ENCODE measurements around the gene KIAA1217.

KIAA1217 gene

DNA sequence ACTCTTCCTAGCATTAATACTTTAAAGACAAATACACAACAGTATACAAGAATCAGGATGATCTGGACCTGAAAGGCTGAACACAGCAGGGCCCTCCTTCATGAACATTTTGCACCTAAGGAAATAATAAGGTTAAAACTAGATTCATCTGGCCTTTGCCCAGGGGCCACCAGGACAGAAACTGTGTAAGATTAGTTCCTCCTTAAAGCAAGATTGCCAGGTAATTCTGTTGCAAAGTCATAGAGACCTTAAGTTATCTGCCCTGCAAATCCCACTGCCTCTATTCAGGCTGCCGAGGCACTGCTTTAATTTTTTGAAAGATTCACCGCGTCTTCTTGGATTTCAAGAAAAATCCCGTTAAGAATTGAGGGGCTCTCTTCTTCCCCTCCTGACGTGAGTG lies 1.6 kb upstream of the KIAA1217 start:
- no peak for DNase-seq

DNA sequence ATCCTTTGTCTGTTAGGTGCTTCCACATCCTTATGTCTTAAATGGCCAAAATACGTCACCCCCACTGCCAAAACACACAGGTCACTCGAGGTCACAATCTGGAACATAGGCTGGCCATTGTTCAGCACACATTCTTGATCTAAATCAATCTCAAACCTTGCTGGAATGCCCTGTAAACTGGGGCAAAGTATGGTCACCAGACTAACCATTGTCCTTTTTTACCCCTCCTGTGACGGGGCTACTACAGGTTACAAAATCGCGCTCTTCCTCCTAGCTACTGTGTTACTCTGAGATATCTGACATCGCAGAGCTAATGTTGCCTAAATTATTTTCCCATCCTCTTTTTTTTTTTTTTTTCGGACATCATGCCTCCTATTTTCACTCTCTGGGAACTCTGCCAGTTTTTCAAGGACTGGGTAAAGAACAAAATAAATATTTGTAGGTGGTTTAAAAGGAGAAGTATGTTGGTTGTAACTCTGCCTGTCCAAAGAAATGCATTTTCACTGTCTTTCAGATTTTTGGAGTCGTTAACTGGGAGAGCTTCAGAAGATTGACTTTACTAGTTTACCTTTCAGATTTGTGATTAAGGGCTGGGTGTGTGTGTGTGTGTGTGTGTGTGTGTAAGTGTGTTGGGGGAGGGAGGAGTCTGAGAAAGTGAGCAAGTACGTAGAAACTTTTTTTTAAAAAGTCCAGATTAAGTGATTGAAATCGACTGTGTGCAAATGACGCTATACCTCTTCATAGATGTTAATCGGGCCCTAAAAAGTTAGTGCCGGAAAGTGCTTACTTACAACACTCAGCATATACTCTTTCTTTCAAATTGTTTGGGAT lies 942 bp upstream of the KIAA1217 start:
- no peak for DNase-seq

DNA sequence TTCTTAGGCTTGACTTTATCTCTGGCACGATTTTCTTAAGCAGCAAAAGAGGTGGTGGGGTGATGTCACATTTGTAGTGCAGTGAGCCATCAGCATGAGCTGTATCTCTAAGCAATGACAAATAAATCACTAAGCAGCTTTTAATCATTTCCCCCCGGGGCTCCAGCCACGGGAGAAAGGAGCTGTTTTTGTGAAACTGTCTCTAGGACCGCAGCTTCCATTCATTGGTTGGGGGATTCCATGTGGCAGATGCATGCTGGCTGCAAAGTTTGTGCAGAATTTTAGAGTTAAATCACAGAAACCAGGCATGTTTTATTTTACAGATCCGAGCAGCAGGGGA lies 464 bp downstream of the KIAA1217 start:
- DNase-seq: peak in 5 of 56 donors; percentile 7 to 35 (median 15)

DNA sequence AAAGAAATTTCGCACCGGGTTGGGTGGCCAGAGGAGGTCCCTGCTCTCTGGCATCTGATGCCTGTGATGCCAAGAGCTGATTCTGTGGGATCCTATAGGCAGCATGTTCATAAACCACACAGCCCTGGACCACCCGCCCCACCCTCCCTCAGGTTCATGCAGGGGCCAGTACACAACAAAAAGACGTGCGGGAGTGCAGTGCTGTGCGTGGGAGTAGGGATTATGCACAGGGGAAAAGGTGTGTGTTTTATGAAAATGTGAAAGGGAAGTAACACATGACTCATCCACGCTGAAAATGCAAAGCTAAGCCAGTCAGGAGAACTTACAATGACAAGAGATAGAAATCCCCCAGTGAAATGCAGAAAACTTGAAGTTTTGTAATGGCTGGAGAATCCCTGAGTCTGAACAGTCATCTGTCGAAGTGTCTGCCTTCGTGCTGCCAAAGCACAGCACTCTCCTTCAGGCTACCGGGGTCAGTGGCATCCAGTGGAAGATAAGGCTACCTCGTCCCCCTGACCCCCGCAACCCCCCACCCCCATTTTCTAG lies 1.1 kb downstream of the KIAA1217 start:
- DNase-seq: peak in 14 of 56 donors; percentile 3 to 50 (median 17)

DNA sequence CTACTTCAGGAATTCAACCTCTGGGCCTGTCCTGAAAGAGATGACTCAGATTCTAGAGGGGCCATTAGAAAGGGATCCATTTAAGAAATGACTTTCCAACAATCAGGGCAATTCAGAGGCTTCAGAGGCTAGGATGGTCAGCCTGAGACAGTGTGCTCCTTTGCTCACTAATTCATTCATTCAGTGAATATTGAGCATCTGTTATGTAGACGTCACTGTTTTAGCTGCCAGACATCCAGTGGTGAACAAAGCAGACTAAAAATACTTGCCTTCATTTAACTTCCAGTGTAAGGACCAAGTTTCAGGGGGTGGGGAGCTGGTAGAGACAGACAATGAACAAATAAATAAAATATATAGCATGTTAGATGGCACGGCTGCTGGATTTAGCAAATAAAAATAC lies 1.6 kb downstream of the KIAA1217 start:
- no peak for DNase-seq

DNA sequence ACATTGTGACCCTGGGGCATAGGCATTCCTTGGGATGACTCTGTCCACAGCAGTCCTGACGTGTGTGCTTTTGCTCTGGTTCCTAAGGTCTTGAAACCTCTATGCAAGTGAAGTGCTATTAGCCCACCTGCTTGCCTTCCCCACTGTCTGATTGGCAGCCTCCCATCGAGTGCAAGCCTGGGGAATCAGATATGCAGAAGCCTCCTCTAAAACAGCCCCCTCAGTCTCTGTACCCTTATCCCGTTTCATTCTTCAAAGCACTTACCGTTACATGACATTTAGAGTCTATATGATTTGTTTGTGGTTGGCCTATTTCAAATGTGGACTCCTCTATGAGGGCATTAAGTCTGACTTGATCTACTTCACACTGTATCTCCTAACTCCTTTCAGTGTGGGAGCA lies 4.3 kb downstream of the KIAA1217 start:
- no peak for DNase-seq

DNA sequence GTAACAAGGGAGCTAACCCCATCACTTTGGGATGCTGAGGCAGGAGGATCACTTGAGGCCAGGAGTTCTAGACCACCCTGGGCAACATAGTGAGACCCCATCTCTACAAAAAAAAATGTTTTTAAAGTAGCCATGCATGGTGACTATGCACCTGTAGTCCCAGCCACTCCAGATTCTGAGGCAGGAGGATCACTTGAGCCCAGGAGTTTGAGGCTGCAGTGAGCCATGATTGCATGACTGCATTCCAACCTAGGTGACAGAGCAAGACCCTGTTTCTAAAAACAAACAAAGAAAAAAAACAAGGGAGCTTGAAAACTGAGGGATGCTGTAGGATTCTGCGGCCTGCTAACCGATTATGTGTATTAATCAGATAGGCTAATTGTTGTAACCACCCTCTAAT lies 4.9 kb downstream of the KIAA1217 start:
- DNase-seq: no peak

DNA sequence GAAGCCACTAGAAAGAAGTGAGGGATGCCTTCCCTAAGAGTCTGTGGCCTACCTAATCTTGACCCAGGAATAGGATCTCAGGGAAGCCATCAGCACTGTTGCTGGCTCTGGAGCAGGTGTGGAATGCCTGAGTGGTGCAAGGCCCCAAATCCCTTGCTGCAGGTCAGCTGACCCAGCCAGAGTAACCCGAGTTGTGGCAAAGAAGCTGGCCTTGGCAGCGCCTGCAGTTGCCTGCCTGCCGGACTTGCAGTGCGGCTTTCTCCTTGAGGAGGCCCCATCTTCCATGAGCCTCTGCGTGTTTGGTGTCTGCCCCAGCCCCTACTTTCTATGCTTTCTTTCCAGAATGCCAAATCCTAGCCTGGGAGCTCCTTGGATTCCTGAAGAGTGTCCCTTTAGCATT lies 5.8 kb downstream of the KIAA1217 start:
- DNase-seq: no peak

DNA sequence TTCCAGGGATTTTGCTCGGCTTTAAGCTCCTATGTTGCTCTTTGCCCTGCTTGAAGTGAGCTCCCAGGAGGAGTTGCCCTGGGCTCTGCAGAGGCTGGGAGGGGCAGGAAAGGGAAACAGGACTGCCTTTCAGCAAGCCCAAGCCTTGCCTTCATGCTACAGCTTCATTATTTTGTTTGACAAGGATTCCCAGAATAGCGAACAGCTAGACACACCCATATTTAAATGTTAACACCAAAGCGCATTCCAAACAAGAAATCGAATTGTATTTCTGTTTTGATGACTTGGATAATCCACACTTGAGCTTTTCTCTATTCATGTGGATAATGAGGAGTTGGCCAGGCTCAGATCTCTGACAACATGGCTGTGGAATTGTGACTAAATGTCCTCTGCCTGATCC lies 6.3 kb downstream of the KIAA1217 start:
- DNase-seq: no peak

DNA sequence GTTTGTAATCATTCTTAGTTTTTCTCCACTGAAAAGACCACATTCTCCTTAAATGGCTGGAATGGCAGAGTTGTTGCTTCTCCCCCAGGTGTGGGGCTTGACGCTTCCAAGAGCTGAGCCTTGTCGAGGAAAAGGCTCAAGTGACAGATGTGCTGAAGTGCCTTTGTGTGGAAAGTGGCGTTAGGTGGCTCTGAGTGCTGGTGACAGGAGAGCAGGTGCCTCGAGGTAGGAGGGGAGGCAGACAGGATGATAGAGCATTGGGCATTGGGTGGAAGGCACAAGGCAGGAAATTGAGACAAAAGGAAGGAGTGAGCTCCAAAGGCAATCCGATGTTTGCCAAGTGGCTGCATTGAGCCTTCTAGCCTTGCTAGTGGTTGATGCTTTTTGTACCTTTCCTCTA lies 6.7 kb downstream of the KIAA1217 start:
- DNase-seq: no peak

DNA sequence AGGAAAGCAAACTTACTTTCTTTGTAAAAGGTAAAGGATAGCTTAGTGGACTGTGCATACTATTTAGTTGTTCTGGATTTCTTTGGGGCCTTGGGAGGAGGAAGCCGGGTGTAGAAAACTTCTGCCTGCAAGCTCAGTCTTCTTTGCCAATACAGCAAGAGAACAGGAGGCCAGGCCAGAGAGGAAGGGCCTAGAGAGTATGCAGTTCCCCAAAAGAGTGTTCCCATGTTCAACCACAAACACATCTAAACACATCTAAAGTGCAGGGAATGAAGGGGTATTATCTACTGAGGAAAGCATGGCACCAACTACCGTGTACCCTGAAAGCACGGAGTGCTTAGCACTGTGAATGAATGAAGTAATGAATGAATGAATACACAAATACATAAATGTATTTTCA lies 11.0 kb downstream of the KIAA1217 start:
- no peak for DNase-seq

DNA sequence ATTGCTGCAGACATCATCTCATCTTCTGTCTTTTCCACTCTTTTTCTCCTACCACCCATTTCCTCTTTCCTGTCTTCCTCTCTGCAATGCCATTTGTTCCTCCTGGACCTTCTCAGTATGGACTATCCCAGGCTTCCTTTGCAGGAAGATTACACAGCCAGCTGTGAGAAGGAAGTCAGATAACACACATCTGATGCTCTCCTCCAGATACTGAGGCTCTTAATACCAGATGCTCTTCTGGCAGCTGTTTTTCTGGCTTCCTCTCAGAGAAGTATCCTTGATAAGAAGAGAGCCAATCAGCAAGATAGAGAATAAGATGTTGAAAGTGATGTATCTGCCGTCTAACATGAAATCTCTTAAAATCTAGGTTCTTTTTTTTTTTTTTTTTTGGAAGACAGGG lies 14.4 kb downstream of the KIAA1217 start:
- DNase-seq: no peak

DNA sequence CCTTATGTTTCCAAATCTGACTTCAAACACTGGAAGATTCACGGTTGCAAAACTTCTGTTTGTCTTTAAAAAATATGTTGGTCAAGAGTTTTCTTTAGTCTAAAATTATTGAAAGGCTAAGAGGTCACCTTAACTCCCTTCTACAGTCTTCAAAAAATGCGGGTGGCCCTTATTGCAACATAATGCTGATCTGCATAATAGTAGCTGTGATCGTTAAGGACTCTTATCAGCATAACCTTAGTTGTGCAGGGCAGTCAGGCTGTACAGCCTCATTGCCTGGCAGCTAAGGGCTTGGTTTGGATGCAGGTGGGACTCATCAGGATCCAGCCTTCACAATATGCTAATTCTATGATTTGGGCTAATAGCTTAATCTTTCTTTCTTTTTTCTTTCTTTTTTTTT lies 15.0 kb downstream of the KIAA1217 start:
- no peak for DNase-seq

DNA sequence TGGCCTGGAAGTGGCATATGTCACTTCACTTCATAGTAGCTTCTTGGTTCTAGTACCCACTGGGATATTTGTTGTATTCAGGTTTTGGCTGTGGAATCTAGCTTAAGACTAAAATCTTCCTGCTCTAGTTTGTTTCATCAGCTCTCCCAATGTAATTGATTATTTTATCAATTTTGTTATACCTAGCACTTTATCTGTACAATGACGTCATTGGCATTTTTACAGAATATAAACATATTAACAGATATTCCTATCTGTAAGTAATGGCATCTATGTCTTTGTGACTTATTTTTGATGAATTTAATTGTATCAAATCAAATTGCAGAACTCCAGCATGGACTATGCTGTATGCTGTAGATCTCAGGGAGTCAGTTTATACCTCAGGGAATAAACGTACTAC lies 19.7 kb downstream of the KIAA1217 start:
- DNase-seq: no peak

DNA sequence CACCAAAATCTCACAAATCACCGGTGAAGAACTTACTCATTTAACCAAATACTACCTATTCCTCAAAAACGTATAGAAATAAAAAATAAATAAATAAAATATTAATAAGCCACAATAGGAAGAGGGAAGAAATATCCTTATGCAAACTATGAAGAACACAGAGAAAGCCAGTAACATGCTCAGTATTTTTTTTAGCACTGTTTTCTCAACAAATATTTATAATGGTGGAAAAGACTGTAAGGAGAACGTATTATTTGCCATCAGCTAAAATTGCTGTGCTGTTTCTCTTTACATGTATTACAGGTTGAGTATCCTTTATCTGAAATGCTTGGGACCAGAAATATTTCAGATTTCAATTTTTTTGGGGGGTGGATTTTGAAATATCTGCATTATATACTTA lies 21.0 kb downstream of the KIAA1217 start:
- DNase-seq: no peak

DNA sequence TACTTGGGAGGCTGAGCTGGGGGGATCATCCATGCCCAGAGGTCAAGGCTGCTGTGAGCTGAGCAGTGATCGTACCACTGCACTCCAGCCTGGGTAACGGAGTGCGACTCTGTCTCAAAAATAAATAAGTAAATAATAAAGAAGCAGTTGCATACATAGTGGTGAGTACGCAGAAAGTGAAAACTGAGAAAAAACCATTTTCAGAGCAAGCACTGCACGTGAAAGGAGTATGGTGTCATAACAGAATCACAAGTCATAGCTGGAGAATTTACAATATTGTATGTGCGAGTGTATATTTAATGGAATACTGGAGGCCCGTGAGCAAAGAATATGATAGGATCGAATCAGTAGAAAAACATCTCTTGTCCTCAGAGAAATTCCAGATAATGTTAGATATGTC lies 22.3 kb downstream of the KIAA1217 start:
- DNase-seq: no peak

DNA sequence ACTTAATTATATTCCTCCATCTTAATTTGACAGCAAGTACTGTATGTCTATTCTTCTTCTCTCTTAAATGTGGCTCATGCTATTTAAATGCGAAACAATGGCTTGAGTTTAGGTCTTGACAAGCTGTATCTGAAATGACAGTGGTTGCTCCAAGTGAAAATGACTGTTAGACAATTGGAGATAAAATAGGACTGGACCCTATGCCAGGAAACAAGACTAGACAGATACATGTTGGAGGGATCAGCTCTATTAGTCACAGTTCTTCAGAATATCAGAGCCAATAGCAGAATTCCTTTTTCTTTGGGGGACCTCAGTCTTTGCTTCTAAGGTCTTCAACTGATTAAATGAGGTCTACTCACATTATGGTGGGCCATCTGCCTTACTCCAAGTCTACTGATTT lies 25.8 kb downstream of the KIAA1217 start:
- DNase-seq: no peak

DNA sequence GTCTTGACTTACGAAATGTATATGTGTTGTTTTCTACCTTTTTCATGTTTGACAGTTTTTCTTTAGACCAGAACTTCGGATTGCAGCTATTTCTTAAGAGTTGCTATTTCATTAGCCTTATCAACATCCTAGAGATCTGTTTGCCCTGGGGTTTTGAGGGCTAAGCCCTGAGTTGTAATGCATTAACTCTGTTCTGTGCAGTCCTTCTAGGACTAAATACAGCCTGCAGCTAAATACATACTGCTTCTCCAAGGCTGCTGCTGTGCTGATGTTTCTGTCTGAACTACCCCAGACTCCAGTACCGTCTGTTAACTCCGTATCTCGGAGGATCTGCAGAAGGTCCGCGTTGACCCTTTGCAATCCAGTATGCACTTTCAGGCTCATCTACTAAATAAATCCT lies 26.5 kb downstream of the KIAA1217 start:
- no peak for DNase-seq

DNA sequence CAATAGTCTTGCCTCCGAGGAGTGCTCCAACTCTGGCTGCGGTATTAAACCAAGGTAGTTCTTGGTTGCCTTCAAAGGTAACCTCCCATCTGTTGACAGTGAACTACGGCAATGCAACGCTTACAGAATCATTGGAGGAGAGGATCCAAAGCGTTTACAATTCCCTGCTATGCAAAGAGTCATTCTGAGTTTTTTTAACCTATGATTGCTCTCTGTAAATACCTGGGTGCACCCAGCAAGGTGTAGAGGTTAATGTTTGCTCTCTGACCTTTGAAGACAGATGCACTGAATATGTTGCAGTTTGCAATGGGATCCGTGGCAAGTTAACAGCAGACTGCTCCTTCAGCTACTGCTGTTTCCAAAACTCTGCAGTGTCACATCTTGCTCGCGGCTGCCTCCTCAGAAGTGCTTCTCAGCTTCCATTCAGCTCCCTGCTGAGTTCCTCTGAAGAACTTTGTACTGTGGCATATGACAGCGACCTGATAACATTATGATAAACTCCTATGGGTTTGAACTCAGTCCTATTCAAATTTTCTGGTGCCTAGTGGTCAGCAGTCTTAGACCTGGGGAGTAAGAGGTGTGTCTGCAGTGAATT lies 29.0 kb downstream of the KIAA1217 start:
- peak in 3 of 56 donors; percentile 1 to 5 (median 4) for DNase-seq

DNA sequence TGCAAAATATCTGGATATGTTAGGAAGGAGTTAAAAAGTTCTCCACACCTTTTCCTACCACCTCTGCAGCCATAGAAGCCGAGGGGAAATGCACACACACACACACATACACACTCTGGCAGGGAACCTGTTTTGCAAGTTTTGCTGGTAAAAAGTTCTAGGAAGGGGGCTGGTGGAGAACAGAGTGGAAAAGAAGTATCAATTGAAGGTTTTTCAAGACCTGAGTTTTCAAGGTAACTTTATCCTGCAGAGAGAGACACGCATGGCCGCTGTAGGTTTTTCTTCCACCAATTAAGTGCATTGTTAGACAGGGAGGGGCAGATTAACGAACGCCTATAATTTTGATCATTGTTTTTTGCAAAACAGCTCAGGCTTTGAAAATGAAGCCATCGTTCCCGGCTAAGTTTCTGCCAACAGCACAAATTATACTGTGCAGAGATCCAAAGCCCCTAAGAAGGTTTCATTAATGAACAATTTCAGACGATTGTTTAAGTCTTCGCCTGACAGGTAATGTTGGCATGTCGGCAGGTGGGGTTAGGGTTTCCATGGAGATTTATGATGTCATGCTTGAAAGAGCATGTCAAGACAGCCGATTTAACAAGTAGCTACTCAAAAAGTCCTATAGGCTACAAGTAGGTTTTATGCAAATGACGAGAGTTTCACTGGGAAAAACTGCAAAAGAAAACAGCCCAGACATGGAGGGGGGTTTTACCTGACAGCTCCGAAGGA lies 29.7 kb downstream of the KIAA1217 start:
- DNase-seq: no peak

DNA sequence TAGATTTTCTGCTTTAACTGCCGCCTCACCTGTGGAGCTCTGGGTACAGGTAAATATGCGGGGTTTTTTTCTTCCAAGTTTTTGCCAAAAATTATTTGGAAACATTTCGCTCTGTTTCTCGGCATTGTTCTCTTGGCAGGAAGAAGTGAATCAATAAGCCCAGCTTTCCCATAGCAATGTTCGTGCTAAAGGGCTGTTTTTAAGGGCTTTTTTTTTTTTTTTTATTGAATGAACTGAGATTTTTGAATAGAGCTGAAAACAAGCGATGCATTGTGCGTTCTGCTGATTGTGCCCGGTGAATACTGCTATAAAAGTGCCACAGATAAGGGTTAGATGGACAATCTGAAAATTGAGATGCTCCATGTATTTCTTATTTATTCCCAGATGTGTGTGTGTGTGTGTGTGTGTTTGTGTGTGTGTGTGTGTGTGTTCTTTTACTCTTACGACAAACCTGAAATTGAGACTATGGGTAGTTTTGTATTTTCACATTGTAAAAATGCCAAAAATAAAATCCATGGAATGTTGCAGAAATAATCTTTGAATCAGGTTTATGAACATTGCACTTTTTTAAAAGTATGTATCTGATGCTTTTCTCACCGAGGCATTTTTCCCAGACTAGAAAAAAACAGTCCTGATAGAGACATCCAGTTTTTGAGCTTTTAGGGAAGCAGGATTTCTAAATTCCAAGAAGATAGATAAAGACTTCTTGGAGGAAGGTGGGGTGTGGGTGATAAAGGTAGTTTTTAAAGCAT lies 30.5 kb downstream of the KIAA1217 start:
- DNase-seq: no peak

Measured in nucleus accumbens (tissue), 56 donors.